SK-N-SH treated with all-trans-retinoic acid at 6 μM for 48 hours (cell line): ENCODE measurements around the gene CIZ1.

Experiments used
- ARNTL ChIP-seq: fragments of 450-650 bp; formaldehyde crosslinking; IDR thresholded peaks from 2 replicates; pipeline ENCODE4 v1.5.0; 2020; ENCODE audit warnings: low read depth, mild to moderate bottlenecking, moderate library complexity, borderline replicate concordance
- BACH2 ChIP-seq: fragments of 250-450 bp; sonication (Bioruptor Pico); IDR thresholded peaks from 2 replicates; pipeline ENCODE4 v1.9.0; 2021; ENCODE audit warnings: mild to moderate bottlenecking, borderline replicate concordance
- CREB5 ChIP-seq: fragments of 250-450 bp; sonication (Bioruptor Pico); IDR thresholded peaks from 2 replicates; pipeline ENCODE4 v1.5.1; 2020; ENCODE audit warnings: low read depth, mild to moderate bottlenecking, moderate library complexity
- ISL1 ChIP-seq: fragments of 250-450 bp; sonication (Bioruptor Pico); IDR thresholded peaks from 2 replicates; pipeline ENCODE4 v2.1.2; 2022; ENCODE audit warnings: mild to moderate bottlenecking, moderate library complexity
- PATZ1 ChIP-seq: fragments of 250-450 bp; sonication (Bioruptor Pico); IDR thresholded peaks from 2 replicates; pipeline ENCODE4 v1.8.0; 2020; ENCODE audit warnings: mild to moderate bottlenecking, moderate library complexity, borderline replicate concordance
- RARB ChIP-seq: fragments of 250-450 bp; sonication (Bioruptor Pico); IDR thresholded peaks from 2 replicates; pipeline ENCODE4 v1.8.0; 2021; ENCODE audit warnings: mild to moderate bottlenecking, moderate library complexity
- TOX ChIP-seq: fragments of 250-450 bp; sonication (Bioruptor Pico); IDR thresholded peaks from 2 replicates; pipeline ENCODE4 v1.8.0; 2021; ENCODE audit warnings: mild to moderate bottlenecking, moderate library complexity, borderline replicate concordance
- ZC3H10 ChIP-seq: fragments of 250-450 bp; sonication (Bioruptor Pico); IDR thresholded peaks from 2 replicates; pipeline ENCODE4 v1.5.1; 2021; ENCODE audit warnings: mild to moderate bottlenecking, moderate library complexity
- ZFP3 ChIP-seq: fragments of 250-450 bp; sonication (Bioruptor Pico); IDR thresholded peaks from 2 replicates; pipeline ENCODE4 v1.5.0; 2020; ENCODE audit warnings: mild to moderate bottlenecking, moderate library complexity
- ZFP30 ChIP-seq: fragments of 450-650 bp; formaldehyde crosslinking; IDR thresholded peaks from 2 replicates; pipeline ENCODE4 v1.5.0; 2022; ENCODE audit warnings: mild to moderate bottlenecking, moderate library complexity

GRCh38 chr9:128205296-128205944 lies 14.0 kb upstream of the CIZ1 start:
- no peak for TF ChIP-seq PATZ1 (CRISPR knock-in tag)
- no peak for TF ChIP-seq RARB (CRISPR knock-in tag)
- no peak for TF ChIP-seq BACH2 (CRISPR knock-in tag)
- no peak for TF ChIP-seq CREB5 (CRISPR knock-in tag)
- no peak for TF ChIP-seq ZC3H10
- TF ChIP-seq ZFP3, result no peak
- no peak for TF ChIP-seq ZFP30 (CRISPR knock-in tag)
- TF ChIP-seq ARNTL (CRISPR knock-in tag), result no peak
- no peak for TF ChIP-seq TOX (CRISPR knock-in tag)
- no peak for TF ChIP-seq ISL1
